Calu3 (cell line): ENCODE results near the gene MXRA5. TPM values are rescaled to one million over a fixed set of nuclear protein-coding genes. Genes with fewer than 3 reads are reported as not detected.
A peak's percentile ranks its signal among the peaks of the same experiment; 100 is the strongest.

ENCODE experiments used
- BruUV-seq: library from RNA; stranded (reverse); fragments of 400-500 nt; replicated peaks from 2 replicates; lab custom pipeline; 2021; lab: Mats Ljungman, UMichigan
- CTCF ChIA-PET: fragments of 300-600 bp; sonication (Branson Sonifier 250); formaldehyde crosslinking; loops from one replicate; lab custom pipeline; 2022; ENCODE audit warnings: antibody characterized with exemption; lab: Charles Lee
- DNase-seq: peaks from one replicate; pipeline ENCODE4 v3.0.0; 2022
- H3K27ac Mint-ChIP-seq: one replicate; pipeline ENCODE4 v1.8.0; 2022; ENCODE audit warnings: mixed read lengths; ENCODE audit not compliant: unreplicated experiment
- H3K27me3 Mint-ChIP-seq: one replicate; pipeline ENCODE4 v1.8.0; 2022; ENCODE audit warnings: mixed read lengths; ENCODE audit not compliant: unreplicated experiment
- H3K36me3 Mint-ChIP-seq: one replicate; pipeline ENCODE4 v1.8.0; 2022; ENCODE audit warnings: mild to moderate bottlenecking, moderate library complexity, mixed read lengths; ENCODE audit not compliant: insufficient read depth, unreplicated experiment
- H3K4me1 Mint-ChIP-seq: one replicate; pipeline ENCODE4 v1.8.0; 2022; ENCODE audit warnings: mild to moderate bottlenecking, low read depth, mixed read lengths; ENCODE audit not compliant: unreplicated experiment
- H3K4me3 Mint-ChIP-seq: one replicate; pipeline ENCODE4 v1.8.0; 2022; ENCODE audit warnings: mild to moderate bottlenecking, low read depth, moderate library complexity, mixed read lengths; ENCODE audit not compliant: unreplicated experiment
- H3K9me3 Mint-ChIP-seq: one replicate; pipeline ENCODE4 v1.8.0; 2022; ENCODE audit warnings: low read depth, mixed read lengths; ENCODE audit not compliant: unreplicated experiment
- intact Hi-C: fragments of 100-400 bp; cut with micrococcal nuclease; formaldehyde crosslinking; loops from one replicate; pipeline ENCODE4 v1.10.0; 2022; ENCODE audit not compliant: unreplicated experiment
- total RNA-seq: library from RNA; stranded (reverse); gene quantifications from 2 replicates; pipeline ENCODE4 v1.2.3, GENCODE V29; 2022
- TF ChIP-seq, protein P1 (sequence below): fragments of 200-600 bp; IDR thresholded peaks from one replicate; pipeline ENCODE4 v1.8.0; 2022; ENCODE audit warnings: antibody characterized with exemption; ENCODE audit not compliant: unreplicated experiment

The MXRA5 gene
- total RNA-seq, 1 experiment from 2014 or later: 1.9 TPM

DNA sequence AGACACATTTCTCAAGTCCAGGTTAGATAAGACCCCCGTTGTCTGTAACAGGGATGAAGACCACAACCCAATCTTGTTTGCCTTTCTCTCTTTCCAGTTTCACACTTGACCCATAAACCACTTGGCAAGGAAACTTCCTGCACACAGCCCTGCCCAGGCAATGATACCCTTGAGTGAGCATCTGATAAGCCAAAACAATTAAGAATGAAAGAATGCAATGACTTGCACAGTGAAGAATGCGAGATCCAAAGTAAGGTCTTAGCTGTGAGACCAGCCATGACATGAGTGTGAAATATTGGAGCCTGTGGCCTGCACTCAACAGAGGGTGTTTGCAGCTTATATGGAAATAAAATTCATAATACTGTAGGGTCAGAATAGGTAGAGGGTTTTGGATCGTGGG is 37.9 kb upstream of the MXRA5 start:
- CTCF ChIA-PET: no interaction called here
- H3K4me3 Mint-ChIP-seq: no peak overlapping the region
- DNase-seq: peak; percentile 14
- H3K9me3 Mint-ChIP-seq: no peaks in the 10 kb centered on the region
- no peaks in the 10 kb centered on the region for H3K4me1 Mint-ChIP-seq
- H3K27me3 Mint-ChIP-seq: no peaks in the 10 kb centered on the region
- no peaks in the 10 kb centered on the region for H3K36me3 Mint-ChIP-seq
- no peak overlapping the region for H3K27ac Mint-ChIP-seq
- TF ChIP-seq, protein P1, sequence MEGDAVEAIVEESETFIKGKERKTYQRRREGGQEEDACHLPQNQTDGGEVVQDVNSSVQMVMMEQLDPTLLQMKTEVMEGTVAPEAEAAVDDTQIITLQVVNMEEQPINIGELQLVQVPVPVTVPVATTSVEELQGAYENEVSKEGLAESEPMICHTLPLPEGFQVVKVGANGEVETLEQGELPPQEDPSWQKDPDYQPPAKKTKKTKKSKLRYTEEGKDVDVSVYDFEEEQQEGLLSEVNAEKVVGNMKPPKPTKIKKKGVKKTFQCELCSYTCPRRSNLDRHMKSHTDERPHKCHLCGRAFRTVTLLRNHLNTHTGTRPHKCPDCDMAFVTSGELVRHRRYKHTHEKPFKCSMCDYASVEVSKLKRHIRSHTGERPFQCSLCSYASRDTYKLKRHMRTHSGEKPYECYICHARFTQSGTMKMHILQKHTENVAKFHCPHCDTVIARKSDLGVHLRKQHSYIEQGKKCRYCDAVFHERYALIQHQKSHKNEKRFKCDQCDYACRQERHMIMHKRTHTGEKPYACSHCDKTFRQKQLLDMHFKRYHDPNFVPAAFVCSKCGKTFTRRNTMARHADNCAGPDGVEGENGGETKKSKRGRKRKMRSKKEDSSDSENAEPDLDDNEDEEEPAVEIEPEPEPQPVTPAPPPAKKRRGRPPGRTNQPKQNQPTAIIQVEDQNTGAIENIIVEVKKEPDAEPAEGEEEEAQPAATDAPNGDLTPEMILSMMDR: no peak
- intact Hi-C loops: no loop called here
- no TSS peak for BruUV-seq

DNA sequence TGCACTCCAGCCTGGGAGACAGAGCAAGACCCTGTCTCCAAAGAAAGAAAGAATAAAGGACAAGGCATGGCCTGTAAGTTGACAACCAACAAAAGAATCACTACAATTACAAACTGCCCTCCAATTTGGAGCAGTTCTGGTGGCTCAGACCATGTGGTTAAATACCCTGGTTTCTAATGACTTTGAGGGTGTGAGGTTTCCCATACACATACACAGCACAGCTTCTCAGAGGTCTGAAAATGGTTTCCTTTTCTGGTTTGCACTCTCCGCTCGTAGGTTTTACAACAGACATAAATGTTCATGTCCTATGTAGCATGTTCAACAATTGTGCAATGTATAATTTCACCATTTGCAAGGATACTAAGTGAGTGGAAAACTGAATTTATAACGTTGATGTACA is 34.2 kb upstream of the MXRA5 start:
- no peaks in the 10 kb centered on the region for H3K9me3 Mint-ChIP-seq
- H3K27ac Mint-ChIP-seq: no peak overlapping the region
- TF ChIP-seq, protein P1: no peak
- BruUV-seq: no TSS peak
- H3K4me1 Mint-ChIP-seq: no peaks in the 10 kb centered on the region
- no peak for DNase-seq
- H3K27me3 Mint-ChIP-seq: no peaks in the 10 kb centered on the region
- no peak overlapping the region for H3K4me3 Mint-ChIP-seq
- H3K36me3 Mint-ChIP-seq: no peaks in the 10 kb centered on the region
- CTCF ChIA-PET: no interaction called here
- intact Hi-C loops: no loop called here

DNA sequence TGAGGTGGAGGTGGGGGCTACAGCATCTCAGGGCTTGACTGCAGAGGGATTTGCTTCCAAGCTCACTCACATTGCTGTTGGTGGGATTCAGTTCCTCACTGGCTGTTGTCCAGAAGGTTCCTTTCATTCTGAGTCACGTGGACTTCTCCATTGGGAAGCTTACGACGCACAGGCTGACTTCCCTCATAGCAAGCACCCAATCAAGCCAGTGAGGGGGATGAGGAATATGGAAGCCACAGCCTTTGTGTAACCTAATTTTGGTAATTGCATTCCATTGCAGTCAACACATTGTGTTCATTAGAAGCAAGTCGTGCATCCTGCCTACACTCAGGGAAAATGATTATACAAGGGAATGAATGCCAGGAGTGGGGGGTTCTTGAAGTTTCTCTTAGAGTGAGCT is 32.7 kb upstream of the MXRA5 start:
- intact Hi-C loops: no loop called here
- CTCF ChIA-PET: no interaction called here
- no peak overlapping the region for H3K4me3 Mint-ChIP-seq
- H3K27me3 Mint-ChIP-seq: no peaks in the 10 kb centered on the region
- no peak for DNase-seq
- peaks cover 4% of the 10 kb centered on the region for H3K9me3 Mint-ChIP-seq
- H3K4me1 Mint-ChIP-seq: no peaks in the 10 kb centered on the region
- H3K27ac Mint-ChIP-seq: no peak overlapping the region
- H3K36me3 Mint-ChIP-seq: no peaks in the 10 kb centered on the region
- no TSS peak for BruUV-seq
- TF ChIP-seq, protein P1: no peak

DNA sequence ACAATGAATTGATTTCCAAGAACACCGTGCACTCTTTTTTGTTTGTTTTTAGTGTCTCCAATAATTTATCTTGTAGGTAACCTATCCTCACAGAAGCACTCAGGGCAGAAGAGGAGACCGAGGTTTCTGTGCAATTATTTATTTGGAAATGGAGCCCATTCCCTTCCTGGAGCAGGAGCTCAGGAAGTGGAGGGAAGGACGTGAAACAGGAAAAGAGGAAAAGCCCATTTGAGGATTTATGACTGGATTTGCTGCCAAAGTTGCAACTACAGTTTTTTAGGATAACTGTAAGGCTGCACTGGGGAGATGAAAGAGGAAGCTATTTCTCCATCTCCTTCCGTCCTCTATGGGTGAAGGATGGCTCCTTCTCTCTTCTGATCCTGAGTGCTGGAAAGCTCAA is 31.7 kb upstream of the MXRA5 start:
- CTCF ChIA-PET: no interaction called here
- BruUV-seq: no TSS peak
- Mint-ChIP-seq H3K4me3 (no peak overlapping the region), H3K9me3 (peaks cover 4% of the 10 kb centered on the region), H3K4me1 (no peaks in the 10 kb centered on the region), H3K36me3 (no peaks in the 10 kb centered on the region), H3K27me3 (no peaks in the 10 kb centered on the region), H3K27ac (no peak overlapping the region)
- TF ChIP-seq, protein P1: no peak
- DNase-seq: no peak
- intact Hi-C loops: no loop called here
